ENCODE measurements around the gene AVPI1. TPM values are rescaled to one million over a fixed set of nuclear protein-coding genes. Genes with fewer than 3 reads are reported as not detected.

Gene AVPI1
- total and polyA plus RNA-seq, 2 donors (not counting 3 experiments of a cell fraction or from before 2014, with no cell fraction given): 2.4 to 3.7 TPM

- Histone ChIP-seq H3K4me3 (replicated peaks in 1 of 3; ENCODE audit: insufficient read depth in 1 of 3, low read depth in 1 of 3, low read length in 3 of 3) (no peak overlapping the region), H3K27me3 (ENCODE audit: control insufficient read depth in 2 of 2, insufficient read depth in 2 of 2, low read length in 2 of 2) (no peaks in the 10 kb centered on the region), H3K4me2 (ENCODE audit: insufficient read depth, low read length) (no peak overlapping the region), H3K36me3 (ENCODE audit: control insufficient read depth in 2 of 2, extremely low read depth in 1 of 2, insufficient read depth in 2 of 2, low read length in 2 of 2) (peaks cover 0 to 7% of the 10 kb centered on the region in 2 experiments), H4K20me1 (replicated peaks; ENCODE audit: control insufficient read depth, extremely low read depth, insufficient read depth, low read length) (no peaks in the 10 kb centered on the region), H3K9me3 (replicated peaks; ENCODE audit: control insufficient read depth, insufficient read depth, low read length) (no peaks in the 10 kb centered on the region), H3K9me1 (replicated peaks; ENCODE audit: control insufficient read depth, extremely low read depth, insufficient read depth, low read length) (no peaks in the 10 kb centered on the region), H2AFZ (ENCODE audit: low read depth, low read length) (no peak overlapping the region), H3K27ac (ENCODE audit: insufficient read depth, low read depth, low read length) (no peak overlapping the region), H3K9ac (replicated peaks; ENCODE audit: extremely low read depth, insufficient read depth, low read length) (no peak overlapping the region), H3K4me1 (ENCODE audit: control insufficient read depth, extremely low read depth, insufficient read depth, low read length) (peaks cover 11% of the 10 kb centered on the region), H3K79me2 (ENCODE audit: control insufficient read depth, insufficient read depth, low read length) (no peaks in the 10 kb centered on the region)
- TF ChIP-seq POLR2A (IDR thresholded peaks at IDR 0.05; ENCODE audit: low read depth, low read length) (no peak), POLR2AphosphoS5 (IDR thresholded peaks at IDR 0.05; ENCODE audit: insufficient read depth, low read depth, low read length) (no peak), EZH2 (IDR thresholded peaks at IDR 0.05; ENCODE audit: borderline replicate concordance, low read depth, low read length, severe bottlenecking) (no peak)
- TF ChIP-seq, protein P1, sequence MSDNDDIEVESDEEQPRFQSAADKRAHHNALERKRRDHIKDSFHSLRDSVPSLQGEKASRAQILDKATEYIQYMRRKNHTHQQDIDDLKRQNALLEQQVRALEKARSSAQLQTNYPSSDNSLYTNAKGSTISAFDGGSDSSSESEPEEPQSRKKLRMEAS (IDR thresholded peaks at IDR 0.05; ENCODE audit: insufficient read depth, insufficient read length): no peak
- no peak for FAIRE-seq
- intact Hi-C loops (cut with micrococcal nuclease): no loop called here
- CTCF ChIA-PET: interaction anchor here (2.8 kb wide), 2 partner anchors 20 to 27 kb away, joined by 22 to 24 read pairs; no protein-coding TSS in a partner anchor
- no peak for DNase-seq (ENCODE audit: low read depth, low spot score)
- dilution Hi-C loops (cut with MboI; ENCODE audit: extremely low pct_ligation_motif_present, low sequenced_read_pairs): no loop called here
- POLR2A ChIA-PET: no interaction called here
- BruUV-seq (replicated peaks): no TSS peak
These were observed 5.0 kb downstream of the AVPI1 start for GRCh38 chr10:97682042-97682441.

DNA sequence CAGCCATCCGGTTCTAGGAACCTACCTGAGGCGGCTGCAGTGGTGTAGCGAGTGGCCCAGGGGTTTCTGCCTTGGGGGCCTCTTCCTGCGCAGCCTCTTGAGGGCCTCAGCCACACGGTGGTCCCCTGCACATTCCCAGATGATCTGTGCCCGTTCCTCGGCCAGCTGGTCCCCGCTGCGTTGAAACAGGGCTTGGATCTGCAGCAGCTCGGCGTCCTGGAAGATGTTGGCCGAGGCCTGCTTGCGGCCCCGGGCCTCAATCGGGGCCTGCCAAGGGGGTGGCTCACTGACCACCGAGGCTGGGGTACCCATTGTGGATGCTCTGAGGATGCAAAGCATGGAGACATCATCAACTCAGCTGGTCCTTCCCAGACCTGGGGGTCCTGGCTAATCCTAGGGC is 7.4 kb downstream of the AVPI1 start:
- POLR2A ChIA-PET: no interaction called here
- intact Hi-C loops (cut with micrococcal nuclease): no loop called here
- H3K79me2 ChIP-seq (ENCODE audit: control insufficient read depth, insufficient read depth, low read length): no peaks in the 10 kb centered on the region
- no peak overlapping the region for H3K9ac ChIP-seq (replicated peaks; ENCODE audit: extremely low read depth, insufficient read depth, low read length)
- no peak overlapping the region for H3K4me3 ChIP-seq (replicated peaks in 1 of 3; ENCODE audit: insufficient read depth in 1 of 3, low read depth in 1 of 3, low read length in 3 of 3)
- H3K27ac ChIP-seq (ENCODE audit: insufficient read depth, low read depth, low read length): no peak overlapping the region
- BruUV-seq (replicated peaks): no TSS peak
- H3K4me1 ChIP-seq (ENCODE audit: control insufficient read depth, extremely low read depth, insufficient read depth, low read length): peaks cover 3% of the 10 kb centered on the region
- dilution Hi-C loops (cut with MboI; ENCODE audit: extremely low pct_ligation_motif_present, low sequenced_read_pairs): no loop called here
- CTCF ChIA-PET: interaction anchor here (0.6 to 6.1 kb wide), 5 partner anchors 24 to 56 kb away, joined by 3 to 98 read pairs (median 3); no protein-coding TSS in a partner anchor
- H2AFZ ChIP-seq (ENCODE audit: low read depth, low read length): no peak overlapping the region
- no peaks in the 10 kb centered on the region for H3K9me3 ChIP-seq (replicated peaks; ENCODE audit: control insufficient read depth, insufficient read depth, low read length)
- no peaks in the 10 kb centered on the region for H3K27me3 ChIP-seq (ENCODE audit: control insufficient read depth in 2 of 2, insufficient read depth in 2 of 2, low read length in 2 of 2)
- peaks cover 0 to 21% of the 10 kb centered on the region in 2 experiments for H3K36me3 ChIP-seq (ENCODE audit: control insufficient read depth in 2 of 2, extremely low read depth in 1 of 2, insufficient read depth in 2 of 2, low read length in 2 of 2)
- no peaks in the 10 kb centered on the region for H4K20me1 ChIP-seq (replicated peaks; ENCODE audit: control insufficient read depth, extremely low read depth, insufficient read depth, low read length)
- no peak overlapping the region for H3K4me2 ChIP-seq (ENCODE audit: insufficient read depth, low read length)
- DNase-seq (ENCODE audit: low read depth, low spot score): no peak
- no peaks in the 10 kb centered on the region for H3K9me1 ChIP-seq (replicated peaks; ENCODE audit: control insufficient read depth, extremely low read depth, insufficient read depth, low read length)
- FAIRE-seq: no peak
- TF ChIP-seq, protein P1 (IDR thresholded peaks at IDR 0.05; ENCODE audit: insufficient read depth, insufficient read length): no peak
- no peak for TF ChIP-seq POLR2AphosphoS5 (IDR thresholded peaks at IDR 0.05; ENCODE audit: insufficient read depth, low read depth, low read length)

Measured in endothelial cell of umbilical vein (primary cell).